ENCODE data around the gene CCL13.

Gene CCL13

DNA sequence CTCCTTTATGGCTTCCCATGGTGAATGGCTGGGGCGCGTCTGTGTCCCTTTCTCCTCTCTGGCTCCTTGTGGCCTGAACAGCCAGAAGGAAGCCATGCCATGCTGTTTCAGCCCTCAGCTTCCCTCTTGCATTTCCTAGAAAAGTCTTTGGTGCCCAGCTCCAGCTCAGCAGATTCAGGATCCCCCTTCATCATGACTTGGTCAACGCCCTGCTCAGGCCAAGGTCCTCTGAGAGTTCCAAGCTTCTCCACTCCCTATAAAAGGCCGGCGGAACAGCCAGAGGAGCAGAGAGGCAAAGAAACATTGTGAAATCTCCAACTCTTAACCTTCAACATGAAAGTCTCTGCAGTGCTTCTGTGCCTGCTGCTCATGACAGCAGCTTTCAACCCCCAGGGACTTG is at the start of gene CCL13:
CCL13 (plus strand) TSS at position 287 of the 400 bp plus-strand sequence; CDS start at position 334, 47 bp downstream.
- no peak for DNase-seq
- peaks cover 7% of the 10 kb centered on the region for H3K9me3 Mint-ChIP-seq
- H3K4me3 Mint-ChIP-seq, result no peak within 1 kb of the TSS
- no peak within 1 kb of the TSS for H3K27ac Mint-ChIP-seq
- TF ChIP-seq, protein P1, sequence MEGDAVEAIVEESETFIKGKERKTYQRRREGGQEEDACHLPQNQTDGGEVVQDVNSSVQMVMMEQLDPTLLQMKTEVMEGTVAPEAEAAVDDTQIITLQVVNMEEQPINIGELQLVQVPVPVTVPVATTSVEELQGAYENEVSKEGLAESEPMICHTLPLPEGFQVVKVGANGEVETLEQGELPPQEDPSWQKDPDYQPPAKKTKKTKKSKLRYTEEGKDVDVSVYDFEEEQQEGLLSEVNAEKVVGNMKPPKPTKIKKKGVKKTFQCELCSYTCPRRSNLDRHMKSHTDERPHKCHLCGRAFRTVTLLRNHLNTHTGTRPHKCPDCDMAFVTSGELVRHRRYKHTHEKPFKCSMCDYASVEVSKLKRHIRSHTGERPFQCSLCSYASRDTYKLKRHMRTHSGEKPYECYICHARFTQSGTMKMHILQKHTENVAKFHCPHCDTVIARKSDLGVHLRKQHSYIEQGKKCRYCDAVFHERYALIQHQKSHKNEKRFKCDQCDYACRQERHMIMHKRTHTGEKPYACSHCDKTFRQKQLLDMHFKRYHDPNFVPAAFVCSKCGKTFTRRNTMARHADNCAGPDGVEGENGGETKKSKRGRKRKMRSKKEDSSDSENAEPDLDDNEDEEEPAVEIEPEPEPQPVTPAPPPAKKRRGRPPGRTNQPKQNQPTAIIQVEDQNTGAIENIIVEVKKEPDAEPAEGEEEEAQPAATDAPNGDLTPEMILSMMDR (IDR thresholded peaks at IDR 0.05), result no peak
- no peaks in the 10 kb centered on the region for H3K4me1 Mint-ChIP-seq
- H3K36me3 Mint-ChIP-seq (ENCODE audit: low read depth), result no peaks in the 10 kb centered on the region
- no peaks in the 10 kb centered on the region for H3K27me3 Mint-ChIP-seq (ENCODE audit: low read depth, poor library complexity)

DNA sequence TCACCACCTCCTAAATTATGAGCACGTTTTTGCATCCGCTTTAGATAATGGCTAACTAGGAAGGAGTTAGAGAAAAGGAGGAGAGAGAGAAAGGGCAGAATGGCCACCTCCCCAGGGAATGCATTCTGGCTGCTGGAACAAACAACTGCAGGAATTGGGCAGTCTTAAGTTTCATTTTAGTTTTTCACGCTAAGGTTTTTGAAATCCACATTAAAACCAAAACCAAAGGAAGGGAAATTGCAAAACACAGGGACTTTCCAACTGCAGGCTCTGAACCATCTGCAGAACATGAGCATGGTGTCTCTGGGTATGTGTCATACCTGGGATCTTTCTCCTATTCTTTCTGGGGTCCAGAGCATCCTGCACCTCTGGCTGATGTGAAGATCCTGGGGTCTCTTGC is 49.2 kb upstream of the CCL13 start:
- Mint-ChIP-seq H3K36me3 (ENCODE audit: low read depth) (no peaks in the 10 kb centered on the region), H3K27ac (no peak overlapping the region), H3K4me1 (peaks cover 4% of the 10 kb centered on the region), H3K9me3 (no peaks in the 10 kb centered on the region), H3K27me3 (ENCODE audit: low read depth, poor library complexity) (peaks cover 17% of the 10 kb centered on the region), H3K4me3 (no peak overlapping the region)
- TF ChIP-seq, protein P1 (IDR thresholded peaks at IDR 0.05), result no peak
- DNase-seq, result no peak

DNA sequence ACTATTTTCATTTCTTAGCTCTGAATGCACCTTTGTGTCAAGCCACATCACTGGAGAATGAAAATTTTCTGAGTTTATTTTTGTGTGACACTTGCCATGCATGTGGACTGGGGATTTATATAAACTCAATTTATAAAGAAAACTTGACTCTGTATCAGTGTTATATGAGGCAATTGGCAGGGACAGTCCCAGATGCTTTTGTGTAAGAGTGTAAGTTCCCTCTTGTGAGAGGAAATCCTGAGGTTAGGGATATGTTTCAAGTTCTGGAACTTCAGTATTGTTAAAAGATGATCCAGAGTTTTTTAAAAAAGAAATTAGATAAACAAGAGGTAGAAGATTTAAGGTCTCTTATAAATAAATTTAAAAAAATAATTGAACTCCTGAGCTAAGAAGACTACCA is 47.9 kb upstream of the CCL13 start:
- Mint-ChIP-seq H3K4me3 (no peak overlapping the region), H3K36me3 (ENCODE audit: low read depth) (no peaks in the 10 kb centered on the region), H3K27me3 (ENCODE audit: low read depth, poor library complexity) (peaks cover 22% of the 10 kb centered on the region), H3K27ac (no peak overlapping the region), H3K9me3 (no peaks in the 10 kb centered on the region), H3K4me1 (peaks cover 4% of the 10 kb centered on the region)
- DNase-seq, result no peak
- TF ChIP-seq, protein P1 (IDR thresholded peaks at IDR 0.05), result no peak

DNA sequence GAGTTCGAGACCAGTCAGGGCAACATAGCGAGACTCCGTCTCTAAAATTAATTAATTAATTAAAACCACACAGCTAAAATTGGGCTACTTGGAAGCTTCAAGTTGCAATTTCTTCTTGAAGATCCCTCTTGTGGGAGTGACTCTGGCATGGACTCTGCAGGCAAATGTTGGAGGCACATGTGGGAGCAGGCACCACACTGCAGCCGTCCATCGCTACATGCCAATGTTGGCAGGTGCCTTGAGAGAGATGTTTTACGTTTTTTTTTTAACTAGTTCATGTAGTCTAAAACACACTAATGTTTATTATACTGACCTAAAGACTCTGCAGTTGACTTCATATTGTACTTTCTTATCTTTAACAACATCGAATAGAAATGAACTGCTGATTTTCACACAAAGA is 45.0 kb upstream of the CCL13 start:
- H3K4me3 Mint-ChIP-seq, result no peak overlapping the region
- no peaks in the 10 kb centered on the region for H3K9me3 Mint-ChIP-seq
- H3K27me3 Mint-ChIP-seq (ENCODE audit: low read depth, poor library complexity), result peaks cover 37% of the 10 kb centered on the region
- no peak for DNase-seq
- TF ChIP-seq, protein P1 (IDR thresholded peaks at IDR 0.05), result no peak
- no peak overlapping the region for H3K27ac Mint-ChIP-seq
- H3K36me3 Mint-ChIP-seq (ENCODE audit: low read depth), result no peaks in the 10 kb centered on the region
- H3K4me1 Mint-ChIP-seq, result peaks cover 4% of the 10 kb centered on the region

DNA sequence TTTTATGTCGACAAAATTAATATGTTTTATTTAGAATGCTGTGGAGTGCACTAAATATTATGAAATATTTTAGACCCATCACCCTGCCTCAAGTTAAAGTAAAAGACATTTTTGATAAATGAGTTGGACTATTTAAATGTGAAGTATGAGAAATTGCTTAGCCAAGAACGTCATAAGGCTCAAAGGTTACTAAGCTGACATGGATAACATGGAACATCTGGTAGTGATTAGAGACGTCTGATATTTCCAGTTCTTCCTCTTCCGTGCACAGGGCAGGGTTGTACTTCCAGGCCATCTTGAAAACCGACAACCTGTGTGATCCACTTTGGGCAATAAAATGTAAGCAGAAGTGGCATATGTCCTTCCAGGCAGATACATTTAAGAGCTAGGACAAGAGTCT is 44.2 kb upstream of the CCL13 start:
- H3K27me3 Mint-ChIP-seq (ENCODE audit: low read depth, poor library complexity), result peaks cover 34% of the 10 kb centered on the region
- H3K9me3 Mint-ChIP-seq, result no peaks in the 10 kb centered on the region
- H3K4me1 Mint-ChIP-seq, result no peaks in the 10 kb centered on the region
- DNase-seq, result no peak
- TF ChIP-seq, protein P1 (IDR thresholded peaks at IDR 0.05), result no peak
- no peak overlapping the region for H3K27ac Mint-ChIP-seq
- no peaks in the 10 kb centered on the region for H3K36me3 Mint-ChIP-seq (ENCODE audit: low read depth)
- H3K4me3 Mint-ChIP-seq, result no peak overlapping the region

DNA sequence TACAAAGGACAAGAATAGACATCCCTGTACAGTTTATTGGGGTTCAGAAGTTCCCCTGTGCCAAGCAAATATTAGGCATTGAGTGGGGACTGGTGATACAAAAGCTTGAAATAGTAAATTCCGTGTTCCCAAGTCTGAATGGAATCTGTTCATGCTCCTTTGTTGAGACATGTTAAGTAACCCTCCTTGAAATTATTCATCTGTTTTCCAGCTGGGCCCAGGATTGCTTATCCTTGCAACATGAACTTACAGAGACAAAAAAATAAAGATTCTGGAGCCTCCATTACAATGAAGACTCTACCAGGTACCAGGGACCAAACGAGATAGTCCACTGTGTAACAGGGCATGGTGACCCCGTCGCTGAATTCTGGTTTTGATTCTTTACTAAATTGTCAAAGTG is 43.1 kb upstream of the CCL13 start:
- Mint-ChIP-seq H3K4me1 (no peaks in the 10 kb centered on the region), H3K36me3 (ENCODE audit: low read depth) (no peaks in the 10 kb centered on the region), H3K4me3 (no peak overlapping the region), H3K9me3 (no peaks in the 10 kb centered on the region), H3K27me3 (ENCODE audit: low read depth, poor library complexity) (peaks cover 32% of the 10 kb centered on the region), H3K27ac (no peak overlapping the region)
- TF ChIP-seq, protein P1 (IDR thresholded peaks at IDR 0.05), result no peak
- DNase-seq, result no peak
